HG03575 (cell line): ENCODE data around the gene CDIPT.

Experiments
- ATAC-seq: cut with Tn5 transposase; IDR thresholded peaks from one replicate; pipeline ENCODE4 v1.9.1; 2021; ENCODE audit not compliant: unreplicated experiment, insufficient number of reproducible peaks, low FRiP score; ENCODE audit errors: extremely low read depth

The CDIPT gene

DNA sequence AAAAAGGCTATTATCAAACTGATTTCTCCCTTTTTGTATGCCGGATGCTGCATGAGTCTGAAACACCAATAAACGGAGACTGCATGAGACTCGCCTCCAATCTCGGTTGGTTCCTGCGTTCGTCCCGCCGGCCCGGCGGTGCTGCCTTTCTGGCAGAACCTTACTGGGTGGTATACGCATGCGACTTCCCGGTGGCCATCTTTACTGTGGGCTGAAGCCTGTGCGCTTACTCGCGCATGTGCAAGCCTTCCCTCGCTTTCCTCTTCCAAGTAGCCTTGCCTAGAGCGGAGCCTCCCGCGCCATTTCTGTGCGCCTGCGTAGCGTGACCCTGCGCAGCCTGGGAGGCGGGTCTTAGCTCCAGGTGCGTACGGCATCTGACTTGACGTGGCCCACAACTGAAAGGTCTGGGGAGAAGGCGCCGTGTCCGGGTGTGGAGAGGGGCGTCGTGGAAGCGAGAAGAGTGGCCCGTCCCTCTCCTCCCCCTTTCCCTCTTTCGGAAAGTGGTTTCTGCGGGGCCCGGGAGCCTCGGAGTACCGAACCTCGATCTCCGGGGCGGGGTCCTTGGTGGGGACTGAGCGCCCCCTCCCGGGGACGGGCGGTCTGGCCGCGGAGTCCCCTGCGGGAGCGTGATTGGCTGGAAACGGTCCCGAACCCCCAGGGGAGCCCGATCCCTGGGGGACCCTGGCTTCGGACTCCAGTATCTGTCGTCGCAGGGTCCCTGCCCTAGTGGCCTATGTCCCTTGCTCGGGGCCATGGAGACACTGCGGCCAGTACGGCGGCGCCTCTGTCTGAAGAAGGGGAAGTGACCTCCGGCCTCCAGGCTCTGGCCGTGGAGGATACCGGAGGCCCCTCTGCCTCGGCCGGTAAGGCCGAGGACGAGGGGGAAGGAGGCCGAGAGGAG is 47.0 kb downstream of the CDIPT start, which contains the start of gene PAGR1:
Gene PAGR1 (plus strand): TSS at position 360 of the 901 bp plus-strand sequence. CDS start 374 bp downstream, at position 734.
- peak; percentile 27 for ATAC-seq

DNA sequence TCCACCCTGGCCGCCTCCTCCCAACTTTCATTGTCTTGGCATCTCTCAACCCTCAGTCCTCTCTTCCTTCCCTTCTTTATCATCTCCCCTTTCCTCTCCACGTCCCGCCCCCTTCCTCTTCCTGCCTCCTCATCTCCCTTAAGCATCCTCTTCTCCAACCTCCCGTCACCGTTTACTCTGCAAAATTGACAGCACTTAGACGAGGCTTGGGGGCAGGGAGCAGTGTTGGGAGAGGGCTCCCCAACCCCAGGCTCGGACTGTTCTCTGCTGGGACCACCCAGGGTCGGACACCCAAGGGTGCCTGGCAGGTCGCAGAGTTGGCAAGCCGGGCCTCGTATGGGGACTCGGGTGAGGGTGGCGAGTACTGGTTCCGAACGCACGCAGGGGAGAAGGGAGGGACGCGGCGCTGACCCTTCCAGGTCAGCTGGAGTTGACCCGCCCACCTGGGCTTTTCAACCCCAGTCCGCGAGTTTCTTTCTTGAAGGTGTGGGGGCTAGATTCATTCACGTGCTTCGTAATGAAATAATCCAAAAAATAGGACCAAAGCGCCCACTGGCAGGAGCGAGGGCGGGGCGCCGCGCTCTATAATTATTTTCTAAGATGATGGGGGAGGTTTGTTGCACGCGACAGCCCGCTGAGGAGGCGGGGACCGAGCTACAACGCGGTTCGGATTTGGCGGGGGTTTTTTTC is 47.8 kb downstream of the CDIPT start:
- no peak for ATAC-seq

DNA sequence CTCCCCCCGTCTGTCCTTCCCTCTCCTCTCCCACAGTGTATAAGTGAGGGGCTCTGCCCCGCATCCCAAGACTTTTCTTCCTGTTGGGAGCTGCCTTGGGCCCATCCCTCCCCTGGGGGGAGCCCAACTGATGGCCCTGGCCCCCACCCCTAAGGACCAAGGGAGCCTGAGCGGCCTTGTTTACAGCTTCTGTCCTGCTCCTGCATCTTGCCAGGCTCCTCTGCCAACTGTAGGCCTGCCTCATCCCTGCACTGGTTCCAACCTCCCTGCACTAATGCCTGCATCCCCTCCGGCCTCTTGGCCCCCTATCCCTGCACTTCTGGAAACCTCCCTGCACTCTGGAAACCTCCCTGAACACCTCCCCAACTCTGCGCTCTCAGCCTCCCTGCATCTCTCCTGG is 48.4 kb downstream of the CDIPT start:
- ATAC-seq: no peak

DNA sequence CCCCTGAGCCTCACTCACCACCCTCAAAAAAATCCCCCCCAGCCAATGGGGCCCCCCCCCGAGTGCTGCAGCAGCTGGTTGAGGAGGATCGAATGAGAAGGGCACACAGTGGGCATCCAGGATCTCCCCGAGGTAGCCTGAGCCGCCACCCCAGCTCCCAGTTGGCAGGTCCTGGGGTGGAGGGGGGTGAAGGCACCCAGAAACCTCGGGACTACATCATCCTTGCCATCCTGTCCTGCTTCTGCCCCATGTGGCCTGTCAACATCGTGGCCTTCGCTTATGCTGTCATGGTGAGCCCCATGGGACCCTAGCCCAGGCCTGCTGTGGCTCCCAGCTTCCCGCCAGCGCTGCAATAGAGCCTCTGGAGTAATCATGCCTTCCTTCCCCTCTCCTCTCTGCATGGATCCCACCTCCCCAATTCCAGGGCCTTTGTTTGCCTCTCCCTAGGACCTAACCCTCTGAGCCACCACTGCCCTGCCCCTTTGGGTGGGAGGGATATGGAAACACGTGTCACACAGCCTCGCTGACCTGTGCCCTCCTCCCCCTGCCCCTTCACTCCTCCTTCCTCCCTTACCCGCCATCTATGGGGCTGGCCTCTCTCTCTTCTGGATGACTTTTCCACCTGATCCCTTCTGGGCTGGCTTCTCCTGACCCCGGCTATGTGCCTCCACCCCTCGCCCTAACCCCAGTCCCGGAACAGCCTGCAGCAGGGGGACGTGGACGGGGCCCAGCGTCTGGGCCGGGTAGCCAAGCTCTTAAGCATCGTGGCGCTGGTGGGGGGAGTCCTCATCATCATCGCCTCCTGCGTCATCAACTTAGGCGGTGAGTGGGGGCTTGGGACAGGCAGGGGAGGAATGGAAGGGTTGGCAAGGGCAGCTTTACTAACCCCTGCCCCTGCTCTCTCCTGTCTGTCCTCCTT is 49.1 kb downstream of the CDIPT start:
- no peak for ATAC-seq

DNA sequence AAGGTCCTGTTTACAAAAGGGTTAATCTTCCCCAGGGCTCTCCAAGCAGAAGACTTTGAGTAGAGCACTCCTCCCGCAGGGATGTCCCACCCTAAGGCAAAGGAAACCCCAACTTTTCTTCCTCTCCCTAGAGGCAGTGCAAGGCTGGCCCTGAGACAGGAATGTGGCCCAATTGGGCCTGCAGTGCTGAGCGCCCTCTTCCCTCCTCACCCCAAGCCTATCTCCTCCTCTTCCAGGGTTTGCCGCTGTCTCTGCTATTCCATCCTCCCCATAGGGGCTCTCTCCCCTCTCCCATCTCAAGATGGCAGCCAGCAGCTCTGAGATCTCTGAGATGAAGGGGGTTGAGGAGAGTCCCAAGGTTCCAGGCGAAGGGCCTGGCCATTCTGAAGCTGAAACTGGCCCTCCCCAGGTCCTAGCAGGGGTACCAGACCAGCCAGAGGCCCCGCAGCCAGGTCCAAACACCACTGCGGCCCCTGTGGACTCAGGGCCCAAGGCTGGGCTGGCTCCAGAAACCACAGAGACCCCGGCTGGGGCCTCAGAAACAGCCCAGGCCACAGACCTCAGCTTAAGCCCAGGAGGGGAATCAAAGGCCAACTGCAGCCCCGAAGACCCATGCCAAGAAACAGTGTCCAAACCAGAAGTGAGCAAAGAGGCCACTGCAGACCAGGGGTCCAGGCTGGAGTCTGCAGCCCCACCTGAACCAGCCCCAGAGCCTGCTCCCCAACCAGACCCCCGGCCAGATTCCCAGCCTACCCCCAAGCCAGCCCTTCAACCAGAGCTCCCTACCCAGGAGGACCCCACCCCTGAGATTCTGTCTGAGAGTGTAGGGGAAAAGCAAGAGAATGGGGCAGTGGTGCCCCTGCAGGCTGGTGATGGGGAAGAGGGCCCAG is 50.0 kb downstream of the CDIPT start:
- ATAC-seq: no peak

DNA sequence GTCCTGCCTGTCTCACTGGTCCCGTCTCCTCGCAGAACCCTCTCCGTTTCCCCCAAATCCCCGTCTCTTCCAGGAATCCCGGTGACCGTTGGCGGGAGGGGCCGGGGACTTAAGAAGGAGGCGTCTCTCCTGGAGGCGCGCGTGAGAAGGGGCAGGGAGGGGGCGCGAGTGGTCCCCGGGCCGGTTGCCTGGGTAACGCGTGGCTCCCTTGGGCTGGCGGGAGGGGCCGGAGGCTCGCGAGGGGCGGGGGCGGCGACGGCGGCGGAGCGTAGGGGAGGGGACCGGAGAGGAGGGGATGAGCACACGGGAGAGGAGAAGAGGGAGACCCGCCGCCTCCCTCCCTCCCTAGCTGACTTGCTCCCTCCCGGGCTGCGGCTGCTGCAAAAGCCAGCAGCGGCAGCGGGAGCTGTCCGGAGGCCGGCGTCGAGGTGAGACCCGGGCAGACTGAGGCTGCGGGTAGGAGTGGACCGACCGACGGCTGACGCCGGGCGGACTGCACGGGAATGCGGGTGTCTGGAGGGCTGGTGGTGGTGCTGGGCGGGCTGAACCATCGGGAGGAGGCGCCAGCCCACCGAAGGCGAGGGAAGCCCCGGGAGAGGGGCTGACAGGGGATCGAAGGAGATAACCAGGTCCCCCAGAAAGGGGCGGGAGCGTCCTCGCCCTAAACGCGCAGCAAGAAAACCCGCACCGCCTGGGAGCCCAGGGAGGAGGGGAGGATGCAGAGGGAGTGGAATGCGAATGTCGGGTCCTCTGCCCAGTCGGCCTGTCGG is 50.9 kb downstream of the CDIPT start, which contains the start of gene PRRT2:
Gene PRRT2 (plus strand): TSS at position 298 of the 770 bp plus-strand sequence. CDS start 862 bp downstream, outside the sequence.
- no peak for ATAC-seq

DNA sequence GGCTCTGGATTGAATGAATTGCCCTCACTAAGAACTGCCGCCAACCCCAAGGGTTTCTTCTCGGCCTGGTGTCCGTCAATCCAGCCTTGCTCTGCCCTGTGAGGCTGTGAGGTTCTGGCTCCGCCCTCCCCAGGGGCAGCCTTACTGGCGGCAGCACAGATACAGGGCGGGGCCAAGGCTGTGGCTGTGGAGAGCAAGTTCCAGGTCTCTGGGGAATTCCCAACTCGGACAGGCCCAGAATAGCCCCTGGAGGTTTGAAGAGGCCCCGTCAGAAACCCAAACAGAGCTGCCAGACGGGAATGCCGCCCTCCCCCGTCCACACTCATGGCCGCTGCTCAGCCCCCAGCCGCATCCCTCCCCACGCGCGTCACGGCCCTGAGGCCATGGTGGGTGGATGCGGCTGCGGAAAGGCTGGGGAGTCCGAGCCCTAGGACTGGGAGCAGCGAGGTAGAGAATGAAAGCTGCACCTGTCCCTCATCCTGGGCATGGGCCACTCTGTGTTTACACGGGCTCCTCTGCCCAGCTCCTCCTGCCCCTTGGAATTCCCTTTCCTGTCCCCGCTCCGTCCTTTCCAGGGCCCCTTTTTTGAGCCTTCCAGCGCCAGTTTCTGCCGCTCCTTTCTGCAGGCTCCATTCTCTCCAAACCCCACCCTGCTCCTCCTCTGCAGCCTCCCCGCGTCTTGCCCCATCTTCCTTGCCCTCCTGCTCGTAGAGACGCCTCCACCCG is 51.7 kb downstream of the CDIPT start:
- no peak for ATAC-seq

DNA sequence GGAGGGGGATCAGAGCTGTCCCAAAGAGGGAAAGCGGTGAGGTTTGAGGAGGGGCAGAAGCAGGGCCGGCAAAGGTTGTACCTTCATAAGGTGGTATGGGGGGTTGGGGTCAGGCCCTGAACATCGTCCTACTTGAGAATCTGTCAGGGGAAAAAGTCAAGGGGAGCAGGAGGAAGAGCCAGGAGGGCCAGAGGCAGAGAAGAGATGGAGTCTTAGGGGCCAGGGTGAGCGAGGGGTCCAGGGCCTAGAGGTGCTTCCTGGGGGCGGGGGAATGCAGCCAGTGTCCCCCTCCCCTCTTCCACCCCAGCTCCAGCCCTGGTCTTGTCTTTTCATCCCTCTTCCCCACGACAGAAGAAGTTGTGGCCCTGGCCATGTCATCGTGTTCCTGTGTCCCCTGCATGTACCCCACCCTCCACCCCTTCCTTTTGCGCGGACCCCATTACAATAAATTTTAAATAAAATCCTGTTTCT is 52.3 kb downstream of the CDIPT start:
- ATAC-seq: no peak

DNA sequence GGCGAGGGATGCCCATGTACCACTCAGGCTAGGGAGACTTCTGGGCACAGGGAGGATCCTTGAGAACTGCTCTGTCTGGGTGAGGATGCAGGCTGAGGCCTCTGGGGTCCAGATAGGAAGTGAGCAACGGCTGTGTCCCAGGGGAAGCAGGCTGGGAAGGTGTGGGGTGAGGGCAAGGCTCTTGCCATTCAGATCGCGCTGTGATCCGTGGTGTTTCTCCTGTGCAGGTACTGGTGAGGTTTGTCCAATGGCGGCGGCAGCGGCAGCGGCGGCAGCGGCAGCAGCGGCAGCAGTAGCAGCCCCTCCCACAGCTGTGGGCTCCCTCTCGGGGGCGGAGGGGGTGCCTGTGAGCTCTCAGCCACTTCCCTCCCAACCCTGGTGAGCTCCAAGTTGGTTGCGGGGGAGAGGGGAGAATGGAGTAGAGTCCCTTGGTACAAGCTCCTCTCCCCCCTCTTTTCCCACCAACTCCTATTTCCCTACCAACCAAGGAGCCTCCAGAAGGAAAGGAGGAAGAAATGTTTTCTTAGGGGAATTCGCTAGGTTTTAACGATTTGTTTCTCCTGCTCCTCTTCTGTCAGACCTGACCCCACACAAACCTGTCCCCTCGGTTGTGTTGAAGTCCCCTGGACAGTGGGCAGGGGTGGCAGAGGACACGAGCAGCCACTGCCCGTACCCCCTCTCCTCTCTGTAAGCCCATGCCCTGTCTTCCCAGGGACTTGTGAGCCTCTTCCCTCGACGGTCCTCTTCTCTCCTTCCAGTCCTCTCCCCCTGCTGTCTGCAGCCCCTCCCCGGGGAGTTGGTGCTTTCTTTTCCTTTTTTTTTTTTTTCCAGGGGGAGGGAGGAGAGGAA is 53.0 kb downstream of the CDIPT start:
- ATAC-seq: no peak

DNA sequence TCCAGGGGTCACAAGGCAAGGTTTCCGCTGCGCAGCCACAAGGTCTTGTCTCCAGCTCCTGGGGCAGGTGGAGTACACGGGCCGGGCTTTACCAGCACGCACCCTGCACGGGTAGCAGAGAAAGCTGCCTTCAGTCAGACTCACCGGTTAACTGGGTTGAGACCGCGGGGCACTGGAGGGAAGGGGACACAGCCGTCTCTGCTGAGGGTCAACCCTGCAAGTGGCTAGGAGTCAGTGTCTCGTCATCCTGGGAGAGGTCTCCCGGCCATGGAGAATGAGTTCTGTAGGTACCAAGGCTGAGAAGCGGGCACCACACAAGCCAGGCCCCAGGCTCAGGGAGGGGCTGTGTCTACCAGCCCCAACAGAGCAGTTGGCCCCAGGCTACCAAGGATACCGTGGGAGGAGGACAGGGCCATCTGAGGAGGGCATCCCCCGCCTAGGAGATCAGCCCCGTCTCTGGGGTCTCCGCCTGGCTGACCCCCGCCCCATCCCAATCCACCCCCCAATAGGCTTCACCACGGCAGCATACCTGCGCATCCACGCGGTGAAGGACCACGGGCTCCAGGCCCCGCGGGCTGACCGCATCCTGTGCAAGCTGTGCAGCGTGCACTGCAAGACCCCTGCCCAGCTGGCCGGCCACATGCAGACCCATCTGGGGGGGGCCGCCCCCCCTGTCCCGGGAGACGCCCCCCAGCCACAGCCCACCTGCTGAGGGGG is 53.8 kb downstream of the CDIPT start:
- no peak for ATAC-seq
